ENCODE results near the gene THADA. TPM values are rescaled to one million over a fixed set of nuclear protein-coding genes. Genes with fewer than 3 reads are reported as not detected.
"Not testable (repeated sequence)": the region's sequence is repeated elsewhere in the genome, so short reads cannot be mapped to it uniquely, and the experiment has no call there.

THADA gene
- total and polyA plus RNA-seq, 2 donors (not counting 3 experiments of a cell fraction or from before 2014, with no cell fraction given): 22.6 to 25.3 TPM

DNA sequence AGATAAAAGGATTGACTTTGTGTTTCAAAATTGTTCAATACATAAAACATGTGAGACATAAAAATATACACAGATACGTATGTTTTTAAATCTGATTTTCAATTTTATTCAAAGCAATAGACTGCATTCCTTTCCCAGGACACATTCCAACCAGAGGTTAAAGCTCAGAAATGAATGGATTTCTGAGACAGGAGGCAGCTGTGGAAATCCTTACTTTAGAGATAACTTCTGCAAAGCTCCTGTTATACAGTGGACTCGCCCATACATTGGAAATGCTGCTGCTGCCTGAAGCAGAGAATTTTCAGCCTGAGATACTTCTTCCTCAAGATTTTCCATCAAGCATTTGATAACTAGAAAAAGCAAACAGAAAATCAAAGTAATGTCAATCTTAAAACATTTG, 43.8 kb downstream of the THADA start:
- POLR2A ChIA-PET: no interaction called here
- H3K27me3 ChIP-seq (ENCODE audit: control insufficient read depth in 2 of 2, insufficient read depth in 2 of 2, low read length in 2 of 2): no peaks in the 10 kb centered on the region
- BruUV-seq (replicated peaks): no TSS peak
- no peak overlapping the region for H3K9ac ChIP-seq (replicated peaks; ENCODE audit: extremely low read depth, insufficient read depth, low read length)
- H4K20me1 ChIP-seq (replicated peaks; ENCODE audit: control insufficient read depth, extremely low read depth, insufficient read depth, low read length): no peaks in the 10 kb centered on the region
- no peak overlapping the region for H3K4me3 ChIP-seq (replicated peaks in 1 of 3; ENCODE audit: insufficient read depth in 1 of 3, low read depth in 1 of 3, low read length in 3 of 3)
- no peak overlapping the region for H2AFZ ChIP-seq (ENCODE audit: low read depth, low read length)
- no peak for TF ChIP-seq EZH2 (IDR thresholded peaks at IDR 0.05; ENCODE audit: borderline replicate concordance, low read depth, low read length, severe bottlenecking)
- TF ChIP-seq, protein P1, sequence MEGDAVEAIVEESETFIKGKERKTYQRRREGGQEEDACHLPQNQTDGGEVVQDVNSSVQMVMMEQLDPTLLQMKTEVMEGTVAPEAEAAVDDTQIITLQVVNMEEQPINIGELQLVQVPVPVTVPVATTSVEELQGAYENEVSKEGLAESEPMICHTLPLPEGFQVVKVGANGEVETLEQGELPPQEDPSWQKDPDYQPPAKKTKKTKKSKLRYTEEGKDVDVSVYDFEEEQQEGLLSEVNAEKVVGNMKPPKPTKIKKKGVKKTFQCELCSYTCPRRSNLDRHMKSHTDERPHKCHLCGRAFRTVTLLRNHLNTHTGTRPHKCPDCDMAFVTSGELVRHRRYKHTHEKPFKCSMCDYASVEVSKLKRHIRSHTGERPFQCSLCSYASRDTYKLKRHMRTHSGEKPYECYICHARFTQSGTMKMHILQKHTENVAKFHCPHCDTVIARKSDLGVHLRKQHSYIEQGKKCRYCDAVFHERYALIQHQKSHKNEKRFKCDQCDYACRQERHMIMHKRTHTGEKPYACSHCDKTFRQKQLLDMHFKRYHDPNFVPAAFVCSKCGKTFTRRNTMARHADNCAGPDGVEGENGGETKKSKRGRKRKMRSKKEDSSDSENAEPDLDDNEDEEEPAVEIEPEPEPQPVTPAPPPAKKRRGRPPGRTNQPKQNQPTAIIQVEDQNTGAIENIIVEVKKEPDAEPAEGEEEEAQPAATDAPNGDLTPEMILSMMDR (IDR thresholded peaks at IDR 0.05; ENCODE audit: extremely low read depth in 1 of 2, insufficient read depth in 1 of 2, low read depth in 1 of 2, low read length in 2 of 2): no peak
- no peak for TF ChIP-seq JUN (IDR thresholded peaks at IDR 0.05; ENCODE audit: borderline replicate concordance, insufficient read depth, insufficient read length, low read depth)
- TF ChIP-seq MAX (IDR thresholded peaks at IDR 0.05; ENCODE audit: insufficient read depth, insufficient read length): no peak
- TF ChIP-seq GATA2 (IDR thresholded peaks at IDR 0.05; ENCODE audit: insufficient read depth, insufficient read length, low read depth, low read length): no peak
- no peak for TF ChIP-seq POLR2AphosphoS5 (IDR thresholded peaks at IDR 0.05; ENCODE audit: insufficient read depth, low read depth, low read length)
- TF ChIP-seq MYC (IDR thresholded peaks at IDR 0.05; ENCODE audit: low read depth, low read length): no peak
- TF ChIP-seq FOS (IDR thresholded peaks at IDR 0.05; ENCODE audit: borderline replicate concordance, insufficient read depth, low read length): no peak
- no peak for TF ChIP-seq POLR2A (IDR thresholded peaks at IDR 0.05; ENCODE audit: low read depth, low read length)
- H3K27ac ChIP-seq (ENCODE audit: insufficient read depth, low read depth, low read length): no peak overlapping the region
- dilution Hi-C loops (cut with MboI; ENCODE audit: extremely low pct_ligation_motif_present, low sequenced_read_pairs) (no loop called here), intact Hi-C loops (cut with micrococcal nuclease) (no loop called here)
- no peak for FAIRE-seq
- no peaks in the 10 kb centered on the region for H3K36me3 ChIP-seq (ENCODE audit: control insufficient read depth in 2 of 2, extremely low read depth in 1 of 2, insufficient read depth in 2 of 2, low read length in 2 of 2)
- no peaks in the 10 kb centered on the region for H3K79me2 ChIP-seq (ENCODE audit: control insufficient read depth, insufficient read depth, low read length)
- DNase-seq (ENCODE audit: low read depth, low spot score): no peak
- H3K9me1 ChIP-seq (replicated peaks; ENCODE audit: control insufficient read depth, extremely low read depth, insufficient read depth, low read length): no peaks in the 10 kb centered on the region
- H3K9me3 ChIP-seq (replicated peaks; ENCODE audit: control insufficient read depth, insufficient read depth, low read length): no peaks in the 10 kb centered on the region
- no peak overlapping the region for H3K4me2 ChIP-seq (ENCODE audit: insufficient read depth, low read length)
- no peaks in the 10 kb centered on the region for H3K4me1 ChIP-seq (ENCODE audit: control insufficient read depth, extremely low read depth, insufficient read depth, low read length)
- CTCF ChIA-PET: interaction anchor here (1.1 to 2.0 kb wide), 2 partner anchors 11 to 26 kb away, joined by 3 to 6 read pairs; no protein-coding TSS in a partner anchor

- intact Hi-C loops (cut with micrococcal nuclease); H3K27ac ChIP-seq (ENCODE audit: insufficient read depth, low read depth, low read length); H4K20me1 ChIP-seq (replicated peaks; ENCODE audit: control insufficient read depth, extremely low read depth, insufficient read depth, low read length); H3K9ac ChIP-seq (replicated peaks; ENCODE audit: extremely low read depth, insufficient read depth, low read length); DNase-seq (ENCODE audit: low read depth, low spot score); H3K4me1 ChIP-seq (ENCODE audit: control insufficient read depth, extremely low read depth, insufficient read depth, low read length); FAIRE-seq; H2AFZ ChIP-seq (ENCODE audit: low read depth, low read length); dilution Hi-C loops (cut with MboI; ENCODE audit: extremely low pct_ligation_motif_present, low sequenced_read_pairs); H3K9me1 ChIP-seq (replicated peaks; ENCODE audit: control insufficient read depth, extremely low read depth, insufficient read depth, low read length); H3K79me2 ChIP-seq (ENCODE audit: control insufficient read depth, insufficient read depth, low read length); BruUV-seq (replicated peaks); H3K9me3 ChIP-seq (replicated peaks; ENCODE audit: control insufficient read depth, insufficient read depth, low read length); H3K4me3 ChIP-seq (replicated peaks in 1 of 3; ENCODE audit: insufficient read depth in 1 of 3, low read depth in 1 of 3, low read length in 3 of 3); POLR2A ChIA-PET; H3K27me3 ChIP-seq (ENCODE audit: control insufficient read depth in 2 of 2, insufficient read depth in 2 of 2, low read length in 2 of 2); H3K36me3 ChIP-seq (ENCODE audit: control insufficient read depth in 2 of 2, extremely low read depth in 1 of 2, insufficient read depth in 2 of 2, low read length in 2 of 2); H3K4me2 ChIP-seq (ENCODE audit: insufficient read depth, low read length): not testable (repeated sequence)
- CTCF ChIA-PET: interaction anchor here (0.7 kb wide), 1 partner anchor 30 kb away, joined by 3 read pairs; no protein-coding TSS in a partner anchor
These were observed 47.5 kb downstream of the THADA start for GRCh38 chr2:43548381-43548780.

Data from endothelial cell of umbilical vein (primary cell).